PC-9 (cell line): ENCODE results near the gene RALGPS2.

ENCODE experiments used
- CTCF ChIP-seq: fragments of 200-600 bp; sonication (generic); conservative IDR thresholded peaks from 2 replicates; pipeline ENCODE4 v1.6.1; 2017; ENCODE audit warnings: mixed run types, antibody characterized with exemption, mild to moderate bottlenecking, moderate library complexity
- EZH2 ChIP-seq: fragments of 200-600 bp; sonication (generic); IDR thresholded peaks from 2 replicates; pipeline ENCODE4 v1.8.0; 2017; ENCODE audit warnings: antibody characterized with exemption, low read depth

GRCh38 chr1:178862864-178863263 is 137.8 kb downstream of the RALGPS2 start:
- TF ChIP-seq CTCF: no peak
- TF ChIP-seq EZH2: no peak
